ENCODE data around the gene SAMD3.
"Not testable (repeated sequence)": the region's sequence is repeated elsewhere in the genome, so short reads cannot be mapped to it uniquely, and the experiment has no call there.

Gene SAMD3, protein sequence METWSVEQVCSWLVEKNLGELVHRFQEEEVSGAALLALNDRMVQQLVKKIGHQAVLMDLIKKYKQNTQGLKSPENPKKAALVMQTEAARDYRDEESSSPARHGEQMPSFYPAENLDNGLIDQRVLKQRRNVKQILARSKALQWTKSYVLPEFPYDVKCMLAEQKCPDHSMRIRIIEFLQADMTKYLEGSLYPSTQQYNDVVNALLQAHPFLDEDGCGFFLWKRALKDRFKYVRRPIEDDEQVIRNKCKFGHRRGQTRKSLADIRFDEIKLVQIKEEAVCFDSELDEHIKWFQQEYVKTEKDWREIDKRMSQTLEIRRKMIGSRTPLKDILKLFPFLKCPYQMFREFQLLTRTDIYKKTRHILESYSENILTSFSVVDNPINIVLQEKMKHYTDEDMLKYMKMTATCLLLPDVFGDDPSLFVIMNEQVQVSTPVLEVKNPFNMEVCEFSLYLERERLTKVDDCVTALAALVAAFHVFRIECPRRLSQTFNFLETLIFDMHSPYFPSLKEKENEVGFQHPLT

DNA sequence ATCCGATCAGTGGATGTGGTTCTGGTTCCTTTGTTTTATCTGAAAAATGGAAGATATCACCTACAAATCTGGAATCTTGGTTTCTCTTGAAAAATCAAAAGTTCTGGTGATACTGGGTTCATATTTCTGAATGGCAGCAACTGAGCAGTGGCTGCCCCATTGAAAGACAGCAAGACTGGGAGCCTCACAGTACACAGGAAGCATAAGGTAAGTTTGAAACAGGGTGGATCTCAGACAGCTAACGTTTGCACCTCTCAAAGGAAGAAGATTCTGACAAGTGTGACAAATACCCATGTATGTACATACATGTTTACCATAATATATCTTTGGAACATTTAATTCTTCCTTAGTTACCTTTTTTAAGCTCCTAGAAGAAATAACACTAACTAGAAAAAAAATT is at the start of gene SAMD3:
Gene SAMD3, minus strand, starts transcription at position 177 of the 400 bp plus-strand sequence. CDS start 7,678 bp downstream, outside the sequence.
- DNase-seq (ENCODE audit: low spot score) = peak; percentile 43

DNA sequence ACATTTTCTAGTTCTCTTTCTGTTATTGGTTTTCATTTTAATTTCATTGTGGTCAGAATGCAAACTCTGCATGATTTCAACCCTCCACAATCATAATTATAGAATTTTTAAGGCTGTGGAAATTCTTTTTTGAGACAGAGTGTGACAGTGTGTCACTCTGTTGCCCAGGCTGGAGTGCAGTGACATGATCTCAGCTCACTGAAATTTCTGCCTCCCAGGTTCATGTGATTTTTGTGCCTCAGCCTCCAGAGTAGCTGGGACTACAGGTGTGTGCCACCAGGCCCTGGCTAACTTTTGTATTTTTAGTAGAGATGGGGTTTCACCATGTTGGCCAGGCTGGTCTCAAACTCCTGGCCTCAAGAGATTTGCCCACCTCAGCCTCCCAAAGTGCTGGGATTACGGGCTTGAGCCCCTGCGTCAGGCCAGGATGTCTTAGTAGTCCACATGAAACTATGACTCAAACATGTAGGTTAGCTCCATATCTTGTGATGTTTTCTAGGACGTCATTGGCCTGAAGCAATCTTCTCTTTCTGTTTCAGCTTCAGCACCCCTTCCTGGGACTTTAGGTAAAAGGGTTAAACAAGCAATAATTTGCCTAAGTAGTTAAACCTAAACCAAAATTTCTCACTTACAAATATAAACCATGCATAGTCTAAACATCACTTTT is 47.4 kb upstream of the SAMD3 start:
- no peak for DNase-seq (ENCODE audit: low spot score)

DNA sequence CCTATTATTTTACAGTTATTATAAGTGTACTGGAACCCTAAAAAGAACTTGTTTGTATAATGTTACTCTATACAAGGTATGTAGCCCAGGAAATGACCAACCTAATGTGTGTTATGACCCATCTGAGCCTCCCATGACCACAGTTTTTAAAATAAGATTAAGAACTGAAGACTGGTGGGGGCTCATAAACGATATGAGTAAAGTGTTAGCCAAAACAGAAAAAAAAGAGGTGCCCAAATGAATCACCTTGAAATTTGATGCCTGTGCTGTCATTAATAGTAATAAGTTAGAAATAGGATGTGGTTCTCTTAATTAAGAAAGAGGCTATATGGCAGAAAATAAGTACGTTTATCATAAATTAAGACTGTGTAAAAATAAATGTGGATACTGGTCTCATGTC is 42.8 kb upstream of the SAMD3 start:
- DNase-seq (ENCODE audit: low spot score) = not testable (repeated sequence)

DNA sequence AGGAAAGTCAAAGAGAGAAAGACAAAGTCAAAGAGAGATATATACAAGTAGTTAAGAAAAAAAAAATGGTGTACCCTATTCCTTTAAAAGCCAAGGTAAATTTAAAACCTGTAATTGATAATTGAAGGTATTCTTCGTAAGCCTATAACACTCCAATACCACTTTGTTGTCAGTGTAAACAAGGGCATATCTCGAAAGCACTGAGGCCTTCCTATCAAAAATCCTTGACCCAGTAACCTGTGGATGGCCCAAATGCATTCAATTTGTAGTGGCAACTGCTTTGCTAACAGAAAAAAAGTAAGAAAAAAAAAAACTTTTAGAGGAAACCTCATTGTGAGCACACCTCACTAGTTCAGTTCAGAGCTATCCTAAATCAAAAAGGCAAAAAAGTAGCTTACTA is 39.3 kb upstream of the SAMD3 start:
- no peak for DNase-seq (ENCODE audit: low spot score)

DNA sequence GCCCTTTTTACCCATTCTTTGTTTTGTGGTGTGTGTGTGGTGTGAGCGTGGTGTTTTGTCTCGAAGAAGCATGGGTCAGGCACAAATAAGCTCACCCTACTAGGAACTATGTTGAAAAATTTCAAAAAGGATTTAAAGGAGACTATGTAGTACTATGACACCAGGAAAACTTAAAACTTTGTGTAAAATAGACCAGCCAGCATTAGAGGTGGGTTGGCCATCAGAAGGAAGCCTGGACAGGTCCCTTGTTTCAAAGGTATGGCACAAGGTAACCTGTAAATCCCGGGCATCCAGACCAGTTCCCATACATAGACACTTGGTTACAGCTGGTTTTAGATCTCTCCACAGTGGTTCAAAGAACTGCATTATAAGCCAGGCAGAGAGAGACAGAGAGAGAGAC is 38.8 kb upstream of the SAMD3 start:
- DNase-seq (ENCODE audit: low spot score) = not testable (repeated sequence)

DNA sequence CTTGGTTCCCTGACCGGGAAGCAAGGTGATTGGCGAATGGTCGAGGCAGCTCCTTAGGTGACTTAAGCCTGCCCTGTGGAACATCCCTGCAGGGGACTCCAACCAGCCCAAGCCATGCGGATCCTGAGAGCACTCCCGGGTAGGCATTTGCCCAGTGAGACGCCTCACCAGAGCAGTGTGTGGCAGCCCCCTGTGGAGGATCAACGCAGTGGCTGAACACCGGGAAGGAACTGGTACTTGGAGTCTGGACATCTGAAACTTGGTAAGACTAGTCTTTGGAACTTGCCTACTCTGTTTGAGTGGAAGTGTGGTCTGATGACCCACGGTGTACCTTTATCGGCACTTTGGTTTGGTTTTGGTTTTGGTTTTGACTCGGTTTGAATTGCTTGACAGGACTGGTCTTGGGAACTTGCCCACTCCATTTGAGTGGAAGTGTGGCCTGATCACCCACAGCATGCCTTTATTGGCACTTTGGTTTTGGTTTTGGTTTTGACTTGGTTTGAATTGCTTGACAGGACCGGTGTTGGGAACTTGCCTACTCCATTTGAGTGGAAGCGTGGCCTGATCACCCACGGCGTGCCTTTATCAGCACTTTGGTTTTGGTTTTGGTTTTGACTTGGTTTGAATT is 38.0 kb upstream of the SAMD3 start:
- not testable (repeated sequence) for DNase-seq (ENCODE audit: low spot score)

DNA sequence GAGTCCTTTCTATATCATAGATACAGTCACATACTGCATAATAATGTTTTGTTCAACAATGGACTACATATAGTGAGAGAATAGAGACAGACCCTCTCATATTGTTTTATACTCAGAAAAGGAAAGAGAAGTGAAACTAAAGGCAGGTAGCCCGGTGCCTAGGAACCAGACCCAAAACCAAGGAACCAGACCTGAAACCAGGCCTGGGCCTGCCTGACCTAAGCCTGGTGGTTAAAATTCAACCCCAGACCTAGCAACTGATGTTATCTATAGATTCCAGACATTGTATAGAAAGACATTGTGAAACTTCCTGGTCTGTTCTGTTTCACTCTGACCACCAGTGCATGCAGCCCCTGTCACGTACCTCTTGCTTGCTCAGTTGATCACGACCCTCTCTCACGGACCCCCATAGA is 37.3 kb upstream of the SAMD3 start:
- DNase-seq (ENCODE audit: low spot score) = not testable (repeated sequence)

DNA sequence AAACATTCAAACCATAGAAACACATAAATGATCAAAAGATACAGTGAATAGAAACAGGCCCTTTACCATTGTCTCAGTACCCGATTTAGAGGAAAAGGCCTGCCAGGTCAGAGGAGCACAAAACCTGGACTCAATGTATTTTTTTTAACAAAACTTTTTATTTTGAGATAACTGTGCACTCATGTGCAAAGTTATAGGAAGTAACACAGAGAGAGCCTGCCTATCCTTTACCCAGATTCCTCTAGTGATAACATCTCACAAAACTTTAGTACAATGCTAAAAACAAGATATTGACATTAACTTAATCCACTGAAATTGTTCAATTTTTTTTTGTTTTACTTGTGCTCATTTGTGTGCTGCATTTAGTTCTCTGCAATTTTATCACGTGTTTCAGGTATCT is 36.8 kb upstream of the SAMD3 start:
- no peak for DNase-seq (ENCODE audit: low spot score)

DNA sequence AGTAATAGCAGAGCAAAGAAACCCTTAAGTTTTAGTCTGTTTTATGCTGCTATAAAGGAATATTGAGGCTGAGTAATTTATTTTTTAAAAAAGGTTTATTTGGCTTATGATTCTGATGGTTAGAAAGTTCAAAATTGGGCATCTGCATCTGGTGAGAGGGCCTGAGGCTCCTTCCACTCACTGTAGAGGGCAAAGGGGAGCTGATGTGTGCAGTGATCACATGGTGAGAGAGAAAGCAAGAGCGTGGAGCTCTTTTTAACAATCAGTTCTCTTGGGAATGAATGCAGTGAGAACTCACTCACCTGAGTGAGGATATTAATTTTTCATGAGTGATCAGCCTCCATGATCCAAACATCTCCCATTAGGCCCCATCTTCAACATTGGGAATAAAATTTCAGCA is 36.4 kb upstream of the SAMD3 start:
- DNase-seq (ENCODE audit: low spot score) = no peak

DNA sequence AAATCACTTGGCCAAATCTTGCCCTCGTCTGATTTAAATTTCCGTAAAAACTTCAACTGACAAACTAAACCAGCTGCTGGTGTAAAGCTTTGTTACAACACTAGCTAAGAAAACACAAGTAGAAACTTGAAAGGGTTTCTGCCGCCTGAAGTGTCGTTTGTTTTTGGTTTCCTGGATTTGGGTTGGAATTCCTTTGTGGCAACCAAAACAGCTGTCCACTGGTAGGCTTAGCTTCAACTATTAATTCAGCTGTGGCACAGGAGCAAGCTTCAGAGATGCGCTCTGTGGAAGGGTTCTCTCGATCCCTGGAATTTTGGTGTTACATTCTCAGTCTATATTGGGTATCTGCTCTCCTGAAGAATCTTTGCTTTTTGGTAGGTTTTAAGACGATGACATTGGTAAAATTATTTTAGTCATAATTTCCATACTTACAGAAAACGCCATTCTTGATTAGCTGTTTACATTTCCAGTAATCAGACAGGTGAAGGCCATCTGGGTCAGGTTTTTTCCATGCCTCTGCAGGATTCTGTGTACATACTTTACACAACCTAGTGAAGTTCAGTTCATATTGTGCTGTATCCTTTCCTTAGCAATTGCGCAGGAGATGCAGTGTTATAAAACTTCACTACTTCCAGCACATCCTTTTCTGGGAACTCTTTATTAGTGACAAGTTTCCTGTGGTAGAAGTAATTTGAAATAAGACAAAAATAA is 29.9 kb upstream of the SAMD3 start:
- no peak for DNase-seq (ENCODE audit: low spot score)

DNA sequence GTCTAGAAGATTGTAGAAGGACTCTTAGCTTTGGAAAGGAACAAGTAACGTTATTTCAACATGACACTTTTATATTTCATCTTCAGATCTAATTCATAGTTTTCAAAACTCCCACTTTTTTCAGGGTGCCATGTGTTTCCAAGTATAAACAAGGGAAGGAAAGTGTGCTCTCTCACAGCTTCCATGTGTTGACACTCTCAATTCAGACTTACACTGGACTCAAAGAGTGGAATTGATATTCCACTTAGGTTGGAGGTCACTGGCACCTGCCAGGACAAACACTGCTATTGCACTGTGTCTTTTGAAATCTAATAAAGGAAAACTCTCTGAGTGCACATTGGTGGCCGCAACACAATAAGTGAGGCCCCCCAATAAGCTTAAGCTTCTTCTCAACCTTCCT is 22.5 kb upstream of the SAMD3 start:
- DNase-seq (ENCODE audit: low spot score) = no peak

DNA sequence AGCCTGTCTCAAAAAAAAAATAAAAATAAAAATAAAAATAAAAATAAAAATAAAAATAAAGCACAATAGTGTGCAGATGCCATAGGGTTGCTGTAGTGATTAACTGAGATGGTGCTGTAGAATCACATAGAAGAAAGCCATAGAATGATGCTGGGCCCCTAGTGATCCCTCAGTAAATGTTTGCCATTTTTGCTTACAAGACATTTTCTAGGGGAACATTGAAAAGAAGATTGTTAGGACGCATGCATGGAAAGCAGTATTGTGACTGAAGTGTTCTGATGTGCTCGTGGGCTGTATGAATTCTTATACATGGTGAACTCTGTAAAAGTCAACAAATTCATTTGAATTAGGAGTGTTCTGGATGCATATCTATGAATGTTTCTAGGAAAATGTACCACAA is 22.0 kb upstream of the SAMD3 start:
- DNase-seq (ENCODE audit: low spot score) = no peak

DNA sequence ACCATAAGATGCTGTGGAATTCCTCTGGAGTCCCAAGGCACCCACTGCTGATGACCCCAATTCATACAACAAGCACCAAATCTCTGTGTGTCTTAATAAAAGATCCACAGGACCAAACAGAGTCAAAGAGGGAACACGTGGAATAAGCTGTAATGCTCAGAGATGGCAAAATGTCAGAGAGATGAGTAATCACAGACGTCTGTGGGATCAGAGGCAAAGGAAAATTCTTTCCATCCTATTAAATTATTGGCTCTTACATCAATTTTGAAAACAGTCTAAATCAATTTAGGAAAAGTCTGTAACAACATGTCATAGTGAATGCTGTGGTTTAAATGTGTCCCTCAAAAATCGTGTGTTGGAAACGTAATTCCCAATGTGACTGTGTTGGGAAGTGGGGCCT is 17.5 kb upstream of the SAMD3 start:
- no peak for DNase-seq (ENCODE audit: low spot score)

DNA sequence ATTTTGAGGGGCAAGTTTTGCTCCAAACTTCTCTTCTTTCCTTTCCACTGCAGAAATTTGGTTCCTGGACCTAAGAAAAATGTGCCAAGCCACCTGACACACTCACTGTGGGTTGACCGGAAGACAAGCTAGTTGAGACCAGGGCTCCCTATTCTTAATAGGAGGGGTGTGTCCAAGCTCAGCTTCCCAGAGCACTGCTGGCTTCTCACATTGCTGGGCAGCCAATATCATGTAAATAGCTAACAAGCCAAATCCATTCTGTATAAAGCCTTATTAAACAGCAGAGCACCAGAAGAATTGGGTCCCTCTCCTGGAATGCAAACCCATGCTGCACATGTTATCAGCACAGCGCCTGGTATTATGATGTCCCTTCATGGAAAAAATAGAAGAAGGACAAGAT is 17.0 kb upstream of the SAMD3 start:
- no peak for DNase-seq (ENCODE audit: low spot score)

DNA sequence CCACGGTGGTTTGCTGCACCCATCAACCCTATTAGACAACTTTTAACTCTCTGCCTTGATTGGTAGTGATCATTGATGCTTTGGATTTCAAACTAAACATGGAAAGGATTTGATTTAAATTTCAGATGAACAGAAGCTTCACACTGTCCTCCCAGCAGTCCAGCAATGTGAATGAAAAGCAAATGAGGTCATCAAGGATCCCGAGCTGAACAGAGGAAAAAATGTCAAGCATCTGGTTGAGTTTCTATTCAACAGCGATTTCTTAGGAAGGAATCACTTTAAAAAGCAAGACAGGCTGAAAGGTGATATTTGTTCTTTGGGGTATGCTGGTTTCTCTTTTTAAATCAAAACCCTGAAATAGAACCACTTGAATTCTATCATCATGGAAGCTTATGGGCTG is 10.6 kb upstream of the SAMD3 start:
- DNase-seq (ENCODE audit: low spot score) = no peak

DNA sequence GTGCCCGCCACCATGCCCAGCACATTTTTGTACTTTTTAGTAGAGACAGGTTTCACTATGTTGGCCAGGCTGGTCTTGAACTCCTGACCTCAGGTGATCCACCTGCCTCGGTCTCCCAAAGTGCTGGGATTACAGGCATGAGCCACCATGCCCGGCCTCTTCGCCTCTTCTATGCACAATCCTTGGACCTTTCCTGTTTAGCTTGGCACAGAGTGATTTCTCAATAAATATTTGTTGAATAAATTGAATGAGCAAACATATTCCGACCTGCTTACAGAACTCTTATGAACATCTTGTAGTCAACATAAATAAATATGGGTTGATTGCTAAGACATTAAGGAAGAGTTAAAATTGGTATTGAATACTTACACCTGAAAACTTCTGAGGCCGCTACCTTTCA is 7.8 kb upstream of the SAMD3 start:
- not testable (repeated sequence) for DNase-seq (ENCODE audit: low spot score)

DNA sequence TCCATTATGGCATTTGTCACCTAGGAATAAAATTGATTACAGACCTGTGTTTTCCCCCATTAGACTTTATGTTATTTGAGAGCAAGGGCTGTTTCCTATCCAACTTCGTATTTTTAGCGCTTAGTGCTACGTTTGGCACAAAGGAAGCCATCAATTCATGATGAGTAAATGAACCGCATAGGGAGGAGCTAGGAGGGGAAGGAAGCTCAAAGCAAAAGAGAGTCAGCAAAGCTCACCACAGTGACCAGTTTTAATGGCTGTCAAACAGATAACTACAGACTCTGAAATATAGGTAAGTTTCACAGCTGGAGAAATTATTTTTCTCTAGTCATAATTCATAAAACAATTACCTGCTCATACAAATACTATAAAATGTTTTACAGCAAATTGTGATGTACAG is 6.9 kb upstream of the SAMD3 start:
- no peak for DNase-seq (ENCODE audit: low spot score)

DNA sequence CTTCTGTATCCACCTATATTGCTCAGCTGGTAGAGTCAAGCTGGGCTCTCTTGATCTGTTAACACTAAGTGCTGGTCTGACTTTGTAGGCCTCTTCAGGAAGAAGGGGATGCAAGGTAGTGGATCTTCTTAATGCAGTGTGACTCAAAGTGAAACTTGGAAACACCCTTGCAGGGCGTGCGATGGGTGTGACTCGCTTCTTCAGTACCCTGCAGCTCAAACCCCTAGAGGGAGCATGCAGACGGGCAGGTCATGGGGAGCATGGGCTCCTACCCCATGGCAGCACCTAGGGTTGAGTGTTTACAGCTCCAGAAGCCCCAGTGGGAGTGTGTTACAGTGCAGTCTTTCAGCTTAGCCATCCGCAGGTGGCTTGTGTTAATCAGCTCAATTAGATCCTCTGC is 757 bp upstream of the SAMD3 start:
- DNase-seq (ENCODE audit: low spot score) = peak; percentile 78

DNA sequence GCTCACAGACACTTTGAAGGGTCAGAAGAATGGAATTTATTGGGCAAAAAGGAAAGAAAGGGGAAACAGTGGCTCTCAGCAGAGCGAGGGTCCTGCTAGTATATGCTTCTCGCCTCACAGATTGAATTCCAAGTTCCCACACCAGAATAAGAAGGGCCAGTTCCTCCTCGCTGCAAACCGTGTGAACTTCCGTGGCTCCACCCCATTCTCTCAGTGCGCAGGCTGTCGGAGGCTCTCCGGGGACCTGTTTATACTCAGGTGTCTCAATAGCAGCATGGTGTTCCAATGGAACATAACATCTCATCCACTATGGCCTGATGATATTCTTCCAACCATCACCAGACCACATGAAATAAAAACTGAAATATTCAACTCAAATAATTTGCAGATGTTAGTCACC is 4.6 kb downstream of the SAMD3 start:
- no peak for DNase-seq (ENCODE audit: low spot score)

DNA sequence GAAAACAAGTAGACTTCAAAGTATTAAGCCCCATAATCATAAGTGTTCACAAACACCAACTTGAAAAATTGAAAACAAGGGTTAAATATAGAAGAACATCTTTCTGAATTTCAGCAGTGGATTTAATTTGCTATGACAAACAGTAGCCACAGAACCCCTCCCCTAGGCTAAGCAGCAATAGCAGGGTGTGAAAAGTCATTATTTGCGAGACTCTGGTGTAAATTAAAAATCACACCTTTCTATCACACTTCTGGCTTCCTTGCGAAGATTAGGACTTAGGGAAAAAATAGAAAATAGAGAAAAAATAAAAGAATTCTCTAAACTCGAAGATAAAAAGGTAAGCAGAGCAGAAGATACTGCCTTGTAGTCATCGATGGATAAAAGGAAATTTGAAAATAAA is 6.1 kb downstream of the SAMD3 start:
- no peak for DNase-seq (ENCODE audit: low spot score)

DNA sequence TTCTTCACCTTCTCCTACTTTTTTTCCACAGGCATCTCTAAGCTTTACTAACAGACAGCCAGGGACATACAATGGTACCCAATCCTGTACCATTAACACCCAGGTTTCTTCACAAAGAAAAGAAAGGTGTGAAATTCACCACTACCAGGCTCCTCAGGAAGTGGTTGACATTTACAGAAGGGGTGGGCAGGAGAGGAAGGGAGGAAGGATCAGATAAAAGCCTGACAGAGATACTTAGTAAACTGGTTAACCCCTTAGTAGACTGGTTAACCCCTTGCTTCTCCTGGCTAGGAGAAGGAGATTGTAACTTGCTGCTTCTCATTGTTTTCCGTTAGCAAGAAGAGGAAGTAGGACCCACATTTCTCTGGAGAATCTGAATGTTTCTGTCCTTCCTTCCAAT is 7.2 kb downstream of the SAMD3 start:
- DNase-seq (ENCODE audit: low spot score) = peak; percentile 77

DNA sequence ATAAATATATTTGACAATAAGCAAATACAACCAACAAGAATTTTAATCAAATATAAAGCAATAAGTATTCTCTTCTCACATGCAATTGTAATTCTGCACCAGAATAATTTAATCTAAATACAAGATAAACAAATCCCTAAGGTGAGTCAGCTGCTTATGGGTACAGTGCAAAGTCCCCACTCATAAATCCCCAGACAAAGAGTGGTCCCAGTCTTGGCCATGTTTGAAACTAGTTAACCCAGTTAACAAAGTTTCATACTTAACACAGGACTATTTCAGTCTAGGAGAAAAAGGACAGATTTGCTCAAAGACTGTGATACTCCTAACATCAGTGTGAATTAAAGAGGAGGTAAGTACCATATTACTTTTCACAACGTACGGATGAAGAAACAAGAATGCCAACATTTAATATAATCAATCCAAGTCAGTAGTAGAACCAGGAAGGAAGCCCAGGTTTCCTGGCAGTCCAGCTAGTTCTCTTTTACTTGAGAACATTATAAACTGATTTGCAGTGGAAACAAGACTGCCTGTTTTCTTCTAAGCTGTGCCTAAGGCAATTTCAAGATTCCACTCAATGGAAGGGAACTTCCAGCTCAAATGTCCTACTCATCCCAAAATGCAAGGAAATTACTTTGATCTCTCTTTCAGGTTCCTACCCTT is 10.4 kb downstream of the SAMD3 start:
- no peak for DNase-seq (ENCODE audit: low spot score)

Measured in CD4-positive, alpha-beta T cell treated with Interleukin-6 at 100 ng/mL for 8 hours (primary cell).